HEK293 (cell line): ENCODE data around the gene AATK.

ENCODE experiments used
- CTCF ChIA-PET: fragments of 350-600 bp; formaldehyde crosslinking; extraction: SDS; loops from one replicate; lab custom pipeline; 2021; ENCODE audit warnings: antibody characterized with exemption; lab: Yijun Ruan, JAX
- POLR2A ChIA-PET: fragments of 300-600 bp; formaldehyde crosslinking; extraction: SDS; loops from one replicate; lab custom pipeline; 2020; ENCODE audit warnings: antibody characterized with exemption, inconsistent platforms; lab: Yijun Ruan, JAX
- H3K27ac ChIP-seq: fragments of 200-500 bp; sonication (Bioruptor generic); 2 replicates; pipeline ENCODE4 v1.5.1; 2014; ENCODE audit warnings: low read depth, low read length, control low read depth, inconsistent platforms; ENCODE audit errors: extremely low read depth
- H3K36me3 ChIP-seq, 2 experiments: fragments of 200-500 bp in 1 of 2; sonication (Bioruptor generic) in 1 of 2; 1 replicate in 1 of 2; 2 replicates in 1 of 2; pipeline ENCODE4 v1.5.1; 2014 to 2017; ENCODE audit warnings: inconsistent platforms in 2 of 2, low read length in 2 of 2; ENCODE audit not compliant: control insufficient read depth in 2 of 2, insufficient read depth in 1 of 2
- H3K4me1 ChIP-seq: fragments of 200-500 bp; sonication (Bioruptor generic); 2 replicates; pipeline ENCODE4 v1.5.1; 2014; ENCODE audit warnings: mild to moderate bottlenecking, low read length, inconsistent platforms; ENCODE audit not compliant: control insufficient read depth, insufficient read depth
- H3K4me3 ChIP-seq: 2 replicates; pipeline ENCODE4 v1.5.1; 2011; ENCODE audit warnings: low read depth, mild to moderate bottlenecking, control low read depth, low read length, moderate library complexity
- H3K9me3 ChIP-seq: fragments of 200-500 bp; sonication (Bioruptor generic); 2 replicates; pipeline ENCODE4 v1.5.1; 2014; ENCODE audit warnings: low read depth, low read length, inconsistent platforms; ENCODE audit not compliant: control insufficient read depth, insufficient read depth
- EGR2 ChIP-seq: fragments of 450-650 bp; formaldehyde crosslinking; IDR thresholded peaks from 2 replicates; pipeline ENCODE4 v1.5.1; 2016; ENCODE audit warnings: low read depth, missing biosample characterization, missing genetic modification characterization
- GLIS2 ChIP-seq: fragments of 450-650 bp; formaldehyde crosslinking; IDR thresholded peaks from 2 replicates; pipeline ENCODE4 v1.5.1; 2016; ENCODE audit warnings: missing biosample characterization, missing genetic modification characterization
- KLF16 ChIP-seq: fragments of 450-650 bp; formaldehyde crosslinking; IDR thresholded peaks from 2 replicates; pipeline ENCODE4 v1.5.1; 2017; ENCODE audit warnings: missing biosample characterization, missing genetic modification characterization
- SP2 ChIP-seq: fragments of 450-650 bp; formaldehyde crosslinking; IDR thresholded peaks from 2 replicates; pipeline ENCODE4 v1.5.1; 2016; ENCODE audit warnings: missing biosample characterization, missing genetic modification characterization
- TCF7L2 ChIP-seq: IDR thresholded peaks from 2 replicates; pipeline ENCODE4 v1.6.1; 2011; ENCODE audit warnings: low read depth, mild to moderate bottlenecking, inconsistent platforms, low read length, moderate library complexity, borderline replicate concordance
- YY1 ChIP-seq: fragments of 450-650 bp; formaldehyde crosslinking; IDR thresholded peaks from 2 replicates; pipeline ENCODE4 v1.5.1; 2018; ENCODE audit warnings: missing biosample characterization, missing genetic modification characterization
- YY2 ChIP-seq: fragments of 450-650 bp; formaldehyde crosslinking; IDR thresholded peaks from 2 replicates; pipeline ENCODE4 v1.5.1; 2016; ENCODE audit warnings: missing biosample characterization, missing genetic modification characterization
- ZFHX2 ChIP-seq: fragments of 450-650 bp; formaldehyde crosslinking; conservative IDR thresholded peaks from 2 replicates; pipeline ENCODE4 v1.5.1; 2016; ENCODE audit warnings: missing biosample characterization, missing genetic modification characterization
- ZIC2 ChIP-seq: fragments of 450-650 bp; formaldehyde crosslinking; IDR thresholded peaks from 2 replicates; pipeline ENCODE4 v1.5.1; 2016; ENCODE audit warnings: missing biosample characterization, missing genetic modification characterization
- ZNF10 ChIP-seq: fragments of 450-650 bp; formaldehyde crosslinking; IDR thresholded peaks from 2 replicates; pipeline ENCODE4 v1.5.1; 2017; ENCODE audit warnings: missing biosample characterization, missing genetic modification characterization
- ZNF132 ChIP-seq: fragments of 450-650 bp; formaldehyde crosslinking; IDR thresholded peaks from 2 replicates; pipeline ENCODE4 v1.5.1; 2017; ENCODE audit warnings: missing biosample characterization, missing genetic modification characterization, borderline replicate concordance
- ZNF140 ChIP-seq: fragments of 450-650 bp; formaldehyde crosslinking; IDR thresholded peaks from 2 replicates; pipeline ENCODE4 v1.5.1; 2016; ENCODE audit warnings: missing biosample characterization, missing genetic modification characterization
- ZNF169 ChIP-seq: fragments of 450-650 bp; formaldehyde crosslinking; IDR thresholded peaks from 2 replicates; pipeline ENCODE4 v1.5.1; 2016; ENCODE audit warnings: missing biosample characterization, missing genetic modification characterization
- ZNF239 ChIP-seq: fragments of 450-650 bp; formaldehyde crosslinking; IDR thresholded peaks from 2 replicates; pipeline ENCODE4 v1.5.1; 2016; ENCODE audit warnings: missing biosample characterization, missing genetic modification characterization
- ZNF24 ChIP-seq: fragments of 450-650 bp; formaldehyde crosslinking; IDR thresholded peaks from 2 replicates; pipeline ENCODE4 v1.5.1; 2016; ENCODE audit warnings: missing biosample characterization, missing genetic modification characterization
- ZNF426 ChIP-seq: fragments of 450-650 bp; formaldehyde crosslinking; IDR thresholded peaks from 2 replicates; pipeline ENCODE4 v1.5.1; 2017; ENCODE audit warnings: missing biosample characterization, missing genetic modification characterization, mild to moderate bottlenecking, inconsistent platforms, moderate library complexity
- ZNF677 ChIP-seq: fragments of 450-650 bp; IDR thresholded peaks from 2 replicates; pipeline ENCODE4 v1.5.0; 2018; ENCODE audit warnings: missing biosample characterization, mild to moderate bottlenecking, missing genetic modification characterization, moderate library complexity
- ZNF777 ChIP-seq: fragments of 450-650 bp; formaldehyde crosslinking; IDR thresholded peaks from 2 replicates; pipeline ENCODE4 v1.5.1; 2017; ENCODE audit warnings: missing biosample characterization, missing genetic modification characterization, borderline replicate concordance
- TF ChIP-seq, protein P1 (sequence below): fragments of 450-650 bp; formaldehyde crosslinking; IDR thresholded peaks from 2 replicates; pipeline ENCODE4 v1.5.1; 2016; ENCODE audit warnings: missing biosample characterization, missing genetic modification characterization
- TF ChIP-seq, protein P2 (sequence below): fragments of 450-650 bp; formaldehyde crosslinking; IDR thresholded peaks from 2 replicates; pipeline ENCODE4 v1.5.1; 2016; ENCODE audit warnings: missing biosample characterization, missing genetic modification characterization
- TF ChIP-seq, protein P3 (sequence below): fragments of 450-650 bp; formaldehyde crosslinking; IDR thresholded peaks from 2 replicates; pipeline ENCODE4 v1.5.1; 2017; ENCODE audit warnings: missing biosample characterization, mild to moderate bottlenecking, missing genetic modification characterization, moderate library complexity

Gene AATK

DNA sequence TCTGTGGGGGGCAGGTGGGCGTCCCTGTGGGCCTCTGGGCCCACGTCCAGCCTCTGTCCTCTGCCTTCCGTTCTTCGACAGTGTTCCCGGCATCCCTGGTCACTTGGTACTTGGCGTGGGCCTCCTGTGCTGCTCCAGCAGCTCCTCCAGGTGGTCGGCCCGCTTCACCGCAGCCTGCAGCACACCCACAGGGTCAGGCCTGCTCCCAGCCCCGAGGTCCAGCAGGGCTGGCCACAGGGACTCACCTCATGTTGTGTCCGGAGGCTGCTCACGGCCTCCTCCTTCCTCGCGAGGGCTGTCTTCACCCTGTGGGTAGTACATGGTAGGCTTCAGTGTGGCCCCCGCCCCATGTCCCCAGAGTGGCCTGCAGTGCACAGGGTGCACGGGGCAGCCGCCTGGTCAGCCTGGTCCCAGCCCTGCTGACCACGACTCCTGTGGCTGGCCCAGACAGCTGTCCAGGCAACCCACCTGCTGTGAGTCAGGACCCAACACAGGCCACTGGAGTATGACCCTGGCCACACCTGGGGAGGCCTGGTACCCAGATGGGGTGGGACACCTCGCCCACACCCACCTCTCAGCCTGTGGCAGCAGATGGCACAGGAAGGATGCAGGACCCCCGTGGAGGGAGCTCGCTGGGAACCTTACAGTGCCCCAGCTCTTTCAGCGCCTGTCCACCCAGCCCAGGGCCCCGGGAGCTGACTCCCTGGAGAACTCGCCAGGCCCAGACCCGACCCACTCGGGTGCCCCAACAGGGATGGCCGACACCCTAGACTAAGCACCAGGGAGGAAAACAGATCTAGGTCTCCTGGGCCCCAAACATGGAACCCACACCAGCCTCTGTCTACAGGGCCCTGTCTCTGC, 23.9 kb upstream of the AATK start:
- no peak for TF ChIP-seq YY1 (tag by site-specific recombination)
- peak; percentile 48; the same call in 1 of the 2 replicates for TF ChIP-seq EGR2 (tag by site-specific recombination)
- TF ChIP-seq KLF16 (tag by site-specific recombination), result no peak
- TF ChIP-seq, protein P1, sequence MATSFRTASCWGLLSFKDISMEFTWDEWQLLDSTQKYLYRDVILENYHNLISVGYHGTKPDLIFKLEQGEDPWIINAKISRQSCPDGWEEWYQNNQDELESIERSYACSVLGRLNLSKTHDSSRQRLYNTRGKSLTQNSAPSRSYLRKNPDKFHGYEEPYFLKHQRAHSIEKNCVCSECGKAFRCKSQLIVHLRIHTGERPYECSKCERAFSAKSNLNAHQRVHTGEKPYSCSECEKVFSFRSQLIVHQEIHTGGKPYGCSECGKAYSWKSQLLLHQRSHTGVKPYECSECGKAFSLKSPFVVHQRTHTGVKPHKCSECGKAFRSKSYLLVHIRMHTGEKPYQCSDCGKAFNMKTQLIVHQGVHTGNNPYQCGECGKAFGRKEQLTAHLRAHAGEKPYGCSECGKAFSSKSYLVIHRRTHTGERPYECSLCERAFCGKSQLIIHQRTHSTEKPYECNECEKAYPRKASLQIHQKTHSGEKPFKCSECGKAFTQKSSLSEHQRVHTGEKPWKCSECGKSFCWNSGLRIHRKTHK (tag by site-specific recombination), result no peak
- TF ChIP-seq ZFHX2 (tag by site-specific recombination), result peak; percentile 39; the same call in 1 of the 2 replicates
- no peak for TF ChIP-seq ZNF777
- peak; percentile 46; the same call in 1 of the 2 replicates for TF ChIP-seq ZIC2
- TF ChIP-seq, protein P2, sequence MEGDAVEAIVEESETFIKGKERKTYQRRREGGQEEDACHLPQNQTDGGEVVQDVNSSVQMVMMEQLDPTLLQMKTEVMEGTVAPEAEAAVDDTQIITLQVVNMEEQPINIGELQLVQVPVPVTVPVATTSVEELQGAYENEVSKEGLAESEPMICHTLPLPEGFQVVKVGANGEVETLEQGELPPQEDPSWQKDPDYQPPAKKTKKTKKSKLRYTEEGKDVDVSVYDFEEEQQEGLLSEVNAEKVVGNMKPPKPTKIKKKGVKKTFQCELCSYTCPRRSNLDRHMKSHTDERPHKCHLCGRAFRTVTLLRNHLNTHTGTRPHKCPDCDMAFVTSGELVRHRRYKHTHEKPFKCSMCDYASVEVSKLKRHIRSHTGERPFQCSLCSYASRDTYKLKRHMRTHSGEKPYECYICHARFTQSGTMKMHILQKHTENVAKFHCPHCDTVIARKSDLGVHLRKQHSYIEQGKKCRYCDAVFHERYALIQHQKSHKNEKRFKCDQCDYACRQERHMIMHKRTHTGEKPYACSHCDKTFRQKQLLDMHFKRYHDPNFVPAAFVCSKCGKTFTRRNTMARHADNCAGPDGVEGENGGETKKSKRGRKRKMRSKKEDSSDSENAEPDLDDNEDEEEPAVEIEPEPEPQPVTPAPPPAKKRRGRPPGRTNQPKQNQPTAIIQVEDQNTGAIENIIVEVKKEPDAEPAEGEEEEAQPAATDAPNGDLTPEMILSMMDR (tag by site-specific recombination), result peak; percentile 71
- no peak for TF ChIP-seq ZNF24 (tag by site-specific recombination)
- TF ChIP-seq TCF7L2, result no peak
- TF ChIP-seq ZNF426 (tag by site-specific recombination), result no peak
- no peak for TF ChIP-seq ZNF10 (tag by site-specific recombination)
- TF ChIP-seq GLIS2 (tag by site-specific recombination), result no peak
- TF ChIP-seq ZNF140 (tag by site-specific recombination), result no peak
- TF ChIP-seq, protein P3, sequence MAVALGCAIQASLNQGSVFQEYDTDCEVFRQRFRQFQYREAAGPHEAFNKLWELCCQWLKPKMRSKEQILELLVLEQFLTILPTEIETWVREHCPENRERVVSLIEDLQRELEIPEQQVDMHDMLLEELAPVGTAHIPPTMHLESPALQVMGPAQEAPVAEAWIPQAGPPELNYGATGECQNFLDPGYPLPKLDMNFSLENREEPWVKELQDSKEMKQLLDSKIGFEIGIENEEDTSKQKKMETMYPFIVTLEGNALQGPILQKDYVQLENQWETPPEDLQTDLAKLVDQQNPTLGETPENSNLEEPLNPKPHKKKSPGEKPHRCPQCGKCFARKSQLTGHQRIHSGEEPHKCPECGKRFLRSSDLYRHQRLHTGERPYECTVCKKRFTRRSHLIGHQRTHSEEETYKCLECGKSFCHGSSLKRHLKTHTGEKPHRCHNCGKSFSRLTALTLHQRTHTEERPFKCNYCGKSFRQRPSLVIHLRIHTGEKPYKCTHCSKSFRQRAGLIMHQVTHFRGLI, result no peak
- no peak for TF ChIP-seq ZNF169 (tag by site-specific recombination)
- TF ChIP-seq ZNF677, result no peak
- no peak for TF ChIP-seq YY2 (tag by site-specific recombination)
- no peak for TF ChIP-seq ZNF132 (tag by site-specific recombination)
- no peak for TF ChIP-seq SP2 (tag by site-specific recombination)
- POLR2A ChIA-PET, result interaction anchor here (0.6 to 1.5 kb wide), 2 partner anchors 13 to 49 kb away, joined by 3 read pairs; partner anchors contain the start of genes NDUFAF8 and TEPSIN
- Histone ChIP-seq H3K27ac (no peak overlapping the region), H3K4me1 (no peaks in the 10 kb centered on the region), H3K36me3 (peaks cover 0 to 58% of the 10 kb centered on the region in 2 experiments; a peak in 1 of 3 replicates), H3K4me3 (no peak overlapping the region), H3K9me3 (no peaks in the 10 kb centered on the region)
- CTCF ChIA-PET, result interaction anchor here (1.6 to 1.8 kb wide), 2 partner anchors 11 to 47 kb away, joined by 7 to 12 read pairs; no protein-coding TSS in a partner anchor

DNA sequence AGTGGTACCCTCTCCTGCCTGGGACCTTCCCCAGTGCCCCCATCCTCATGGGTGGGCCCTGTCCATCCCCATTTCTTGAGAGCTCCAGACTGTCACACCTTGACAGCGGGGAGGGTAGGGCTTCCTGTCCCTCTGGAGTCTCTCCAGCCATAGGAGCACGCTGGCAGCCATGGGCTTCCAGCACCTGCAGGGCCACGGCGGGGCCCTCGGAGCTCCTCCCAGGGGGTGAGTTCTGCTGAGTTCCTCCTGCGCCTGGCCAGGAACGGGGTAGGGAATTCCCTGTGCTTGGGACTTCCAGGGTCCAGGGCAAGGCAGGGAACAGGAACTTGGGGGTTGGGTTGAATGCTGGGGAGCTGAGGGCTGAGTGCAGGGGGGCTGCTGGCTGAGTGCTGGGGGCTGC, 23.0 kb upstream of the AATK start:
- H3K27ac ChIP-seq, result no peak overlapping the region
- H3K4me1 ChIP-seq, result no peaks in the 10 kb centered on the region
- no peaks in the 10 kb centered on the region for H3K9me3 ChIP-seq
- TF ChIP-seq GLIS2 (tag by site-specific recombination) (0 out of 2 replicates have a peak, but pooled peaks have one; percentile 21), ZNF239 (tag by site-specific recombination) (no peak)
- ChIA-PET POLR2A (no interaction called here), CTCF (interaction anchor here (1.8 kb wide), 1 partner anchor 46 kb away, joined by 7 read pairs; no protein-coding TSS in a partner anchor)
- no peak overlapping the region for H3K4me3 ChIP-seq
- H3K36me3 ChIP-seq, result peaks cover 0 to 50% of the 10 kb centered on the region in 2 experiments; a peak in 1 of 3 replicates
